GM12865 (cell line): ENCODE measurements around the gene REG1B.

Experiments used
- DNase-seq: peaks from one replicate; pipeline ENCODE4 v3.0.0; 2010; ENCODE audit warnings: low read depth
- H3K4me3 ChIP-seq: 2 replicates; pipeline ENCODE4 v1.5.1; 2011; ENCODE audit warnings: mild to moderate bottlenecking, low read depth, low read length, control low read depth
- TF ChIP-seq, protein P1 (sequence below): IDR thresholded peaks from 2 replicates; pipeline ENCODE4 v1.5.1; 2011; ENCODE audit warnings: low read length, control low read depth, low read depth, inconsistent platforms; ENCODE audit not compliant: insufficient read depth; ENCODE audit errors: missing control alignments

Gene REG1B

DNA sequence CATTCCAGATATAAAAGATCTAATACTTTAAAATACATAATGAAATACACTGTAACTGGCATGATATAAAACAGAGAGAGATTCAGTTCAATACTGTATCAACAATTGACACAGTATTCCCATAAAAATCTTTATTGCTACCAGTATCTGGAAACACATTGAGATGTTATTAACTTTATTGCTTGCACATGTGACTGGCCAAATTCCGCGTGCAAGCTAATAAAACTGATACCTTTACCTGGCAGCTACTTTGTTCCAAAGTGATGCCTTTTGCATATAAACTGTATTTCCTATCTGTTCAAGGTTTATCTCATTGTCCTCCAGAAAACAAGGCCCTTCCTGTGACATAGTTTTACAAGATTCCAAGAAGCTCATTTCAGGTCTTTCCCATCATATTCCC, 15.4 kb upstream of the REG1B start:
- H3K4me3 ChIP-seq: no peak overlapping the region
- no peak for DNase-seq
- TF ChIP-seq, protein P1, sequence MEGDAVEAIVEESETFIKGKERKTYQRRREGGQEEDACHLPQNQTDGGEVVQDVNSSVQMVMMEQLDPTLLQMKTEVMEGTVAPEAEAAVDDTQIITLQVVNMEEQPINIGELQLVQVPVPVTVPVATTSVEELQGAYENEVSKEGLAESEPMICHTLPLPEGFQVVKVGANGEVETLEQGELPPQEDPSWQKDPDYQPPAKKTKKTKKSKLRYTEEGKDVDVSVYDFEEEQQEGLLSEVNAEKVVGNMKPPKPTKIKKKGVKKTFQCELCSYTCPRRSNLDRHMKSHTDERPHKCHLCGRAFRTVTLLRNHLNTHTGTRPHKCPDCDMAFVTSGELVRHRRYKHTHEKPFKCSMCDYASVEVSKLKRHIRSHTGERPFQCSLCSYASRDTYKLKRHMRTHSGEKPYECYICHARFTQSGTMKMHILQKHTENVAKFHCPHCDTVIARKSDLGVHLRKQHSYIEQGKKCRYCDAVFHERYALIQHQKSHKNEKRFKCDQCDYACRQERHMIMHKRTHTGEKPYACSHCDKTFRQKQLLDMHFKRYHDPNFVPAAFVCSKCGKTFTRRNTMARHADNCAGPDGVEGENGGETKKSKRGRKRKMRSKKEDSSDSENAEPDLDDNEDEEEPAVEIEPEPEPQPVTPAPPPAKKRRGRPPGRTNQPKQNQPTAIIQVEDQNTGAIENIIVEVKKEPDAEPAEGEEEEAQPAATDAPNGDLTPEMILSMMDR: no peak

DNA sequence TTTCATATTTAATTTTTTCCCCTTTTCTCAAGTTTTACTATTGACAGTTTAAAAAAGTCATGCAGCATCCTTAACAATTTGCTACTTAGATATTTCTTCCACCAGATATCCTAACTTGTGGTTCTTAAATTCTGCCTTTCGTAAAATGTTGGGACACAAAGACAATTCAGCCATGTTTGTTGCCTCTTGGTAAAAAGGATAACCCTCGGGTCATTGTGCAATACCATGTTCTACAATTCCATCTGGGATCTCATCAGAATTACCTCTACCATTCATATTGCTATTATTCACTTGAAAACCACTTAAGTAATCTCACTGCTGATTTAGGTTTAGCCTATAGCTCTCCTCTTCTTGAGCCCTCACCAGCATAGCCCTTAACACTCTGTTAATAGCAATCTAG, 13.2 kb upstream of the REG1B start:
- no peak for DNase-seq
- TF ChIP-seq, protein P1: no peak

DNA sequence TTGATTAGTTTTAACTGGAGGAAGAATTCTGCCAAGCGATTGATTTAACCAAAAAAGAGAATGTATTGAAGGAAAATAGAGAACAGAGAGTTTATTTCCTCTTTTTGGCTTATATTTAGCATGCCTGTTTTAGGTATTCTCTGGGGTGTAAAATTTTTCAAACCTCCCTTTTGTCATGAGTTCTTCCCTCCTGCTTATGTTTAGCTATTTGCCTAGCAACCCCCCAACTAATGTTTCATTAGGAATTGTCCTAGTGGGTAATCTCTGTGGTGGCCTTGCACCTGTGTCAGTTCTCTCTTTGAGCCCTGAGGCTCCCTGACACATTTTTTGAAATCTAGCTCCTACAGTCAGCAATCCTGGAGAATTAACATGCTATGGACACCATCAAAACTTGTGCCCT, 12.5 kb upstream of the REG1B start:
- TF ChIP-seq, protein P1: no peak
- no peak overlapping the region for H3K4me3 ChIP-seq
- DNase-seq: no peak

More for the DNA sequence above, 13.2 kb upstream of the REG1B start:
- no peak overlapping the region for H3K4me3 ChIP-seq

DNA sequence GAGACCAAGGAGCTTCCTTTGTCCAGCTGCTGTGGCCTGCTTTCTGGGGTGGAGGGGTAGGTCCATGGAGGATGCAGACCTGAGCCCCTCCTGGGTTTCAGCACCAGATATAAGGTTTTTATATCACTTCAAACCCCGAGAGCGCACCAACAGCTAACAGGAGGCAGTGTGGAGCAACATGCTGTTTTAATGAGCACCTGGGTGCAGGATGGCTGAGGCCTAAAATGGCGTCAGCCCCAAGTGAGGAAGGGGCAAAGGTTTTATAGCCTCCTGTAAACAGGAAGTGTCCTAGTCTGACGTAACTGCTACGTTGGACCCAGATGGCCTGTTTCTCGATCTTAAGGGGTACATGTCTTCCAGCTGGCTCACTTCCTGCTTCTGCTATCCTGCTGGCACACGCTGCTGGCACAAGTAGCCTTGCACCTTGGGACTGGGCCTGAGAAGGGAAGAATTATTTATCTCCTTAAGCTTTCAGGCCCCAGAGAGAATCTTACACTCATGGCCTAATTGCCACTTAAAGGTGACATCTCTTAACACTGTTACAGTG, 11.4 kb upstream of the REG1B start:
- TF ChIP-seq, protein P1: no peak
- no peak overlapping the region for H3K4me3 ChIP-seq
- no peak for DNase-seq

DNA sequence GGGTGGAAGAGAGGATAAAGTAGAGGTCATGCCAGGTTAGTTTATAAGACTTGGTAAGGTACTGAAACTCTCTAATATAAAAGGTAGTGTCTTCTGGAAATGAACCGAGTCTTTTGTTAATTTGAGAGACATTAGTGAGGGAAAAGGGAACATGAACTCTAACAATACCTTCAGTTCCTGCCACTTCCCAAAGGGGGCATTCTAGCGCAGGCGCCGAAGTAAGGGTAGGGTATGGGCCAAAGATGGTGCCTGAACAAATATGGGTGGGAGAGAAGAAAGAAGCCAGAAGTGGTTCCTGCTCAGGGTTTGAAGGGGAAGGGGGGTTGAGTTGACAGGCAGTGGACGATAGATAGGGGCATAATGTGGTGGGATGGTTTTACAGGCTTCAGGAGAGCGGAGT, 10.1 kb upstream of the REG1B start:
- TF ChIP-seq, protein P1: no peak
- no peak overlapping the region for H3K4me3 ChIP-seq
- no peak for DNase-seq

DNA sequence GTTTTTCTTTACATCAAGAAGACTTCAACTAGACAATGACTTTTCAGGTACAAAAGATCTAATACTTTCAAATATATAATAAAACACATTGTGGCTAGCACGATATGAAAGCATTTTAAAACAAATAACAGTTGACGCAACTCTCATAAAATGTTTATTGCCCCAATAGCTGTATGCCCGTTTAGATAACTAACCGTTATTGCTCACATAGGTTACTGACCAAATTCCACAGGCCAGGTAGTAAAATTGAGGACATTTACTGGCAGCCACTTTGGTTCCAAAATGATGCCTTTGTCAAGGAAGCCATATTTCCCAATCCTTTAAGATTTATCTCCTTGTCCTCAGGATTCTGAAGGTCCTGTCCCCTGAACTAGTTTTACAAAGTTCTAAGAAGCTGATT, 2.9 kb upstream of the REG1B start:
- no peak for DNase-seq

DNA sequence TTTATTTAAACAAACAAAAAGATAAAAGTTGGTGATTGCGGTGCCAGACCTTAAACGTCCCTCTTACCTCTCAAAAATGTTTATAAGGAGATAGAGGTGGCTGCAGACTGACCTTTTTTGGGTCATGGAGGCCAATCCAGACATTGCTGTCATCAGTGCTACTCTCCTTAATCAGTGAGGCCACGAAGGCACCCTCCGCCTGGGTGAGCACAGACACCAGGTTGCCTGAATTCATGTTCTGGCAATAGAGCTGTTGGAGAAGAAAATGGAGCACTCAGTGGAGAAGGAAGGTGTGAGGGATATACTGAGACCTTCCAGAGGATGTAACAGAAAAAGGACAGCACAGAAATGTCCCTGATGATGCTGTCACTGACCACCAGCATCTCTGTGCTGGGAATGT, 1.5 kb downstream of the REG1B start:
- DNase-seq: no peak
- TF ChIP-seq, protein P1: no peak
- H3K4me3 ChIP-seq: no peak overlapping the region

More for the DNA sequence above, 2.9 kb upstream of the REG1B start:
- no peak overlapping the region for H3K4me3 ChIP-seq
- TF ChIP-seq, protein P1: no peak
